Upper lobe of left lung (tissue), 6 donors: ENCODE results near the gene MED19. TPM values are rescaled to one million over a fixed set of nuclear protein-coding genes. Genes with fewer than 3 reads are reported as not detected.
"Not testable (repeated sequence)": the region's sequence is repeated elsewhere in the genome, so short reads cannot be mapped to it uniquely, and the experiment has no call there.

Experiments used
- ATAC-seq, 2 donors: fragments of 200-7000 bp; cut with Tn5 transposase; one replicate each; pipeline ENCODE4 v1.9.1; 2022; ENCODE audit warnings: mild to moderate bottlenecking in 2 of 2, moderate library complexity in 2 of 2; ENCODE audit not compliant: low FRiP score in 2 of 2
- DNase-seq, 2 donors: peaks; one replicate each; pipeline ENCODE4 v3.0.0-alpha.2; 2019 to 2020
- H3K27ac ChIP-seq, 4 donors: fragments of 200-600 bp; sonication (generic); one replicate each; pipeline ENCODE4 v1.5.1; 2016 to 2019
- H3K27me3 ChIP-seq, 4 donors: fragments of 200-600 bp; sonication (generic); one replicate each; pipeline ENCODE4 v1.5.1; 2017 to 2019
- H3K36me3 ChIP-seq, 4 donors: fragments of 200-600 bp; sonication (generic); one replicate each; pipeline ENCODE4 v1.5.1; 2016 to 2019
- H3K4me1 ChIP-seq, 4 donors: fragments of 200-600 bp; sonication (generic); one replicate each; pipeline ENCODE4 v1.5.1; 2018 to 2019
- H3K4me3 ChIP-seq, 4 donors: fragments of 200-600 bp; sonication (generic); one replicate each; pipeline ENCODE4 v1.5.1; 2017 to 2019; ENCODE audit warnings: mild to moderate bottlenecking in 2 of 4, moderate library complexity in 1 of 4
- H3K9me3 ChIP-seq, 4 donors: fragments of 200-600 bp; sonication (generic); one replicate each; pipeline ENCODE4 v1.5.1; 2018 to 2019
- EP300 ChIP-seq, 4 donors: sonication (generic); formaldehyde crosslinking; IDR thresholded peaks; one replicate each; pipeline ENCODE4 v1.5.1; 2017; ENCODE audit warnings: antibody characterized with exemption in 4 of 4, control low read depth in 2 of 4
- POLR2A ChIP-seq, 4 donors: fragments of 450-650 bp; IDR thresholded peaks; one replicate each; pipeline ENCODE4 v1.5.1; 2016 to 2017; ENCODE audit warnings: antibody characterized with exemption in 4 of 4, mild to moderate bottlenecking in 2 of 4
- POLR2AphosphoS5 ChIP-seq, 2 donors: sonication (generic); formaldehyde crosslinking; IDR thresholded peaks; one replicate each; pipeline ENCODE4 v1.5.1; 2017; ENCODE audit warnings: antibody characterized with exemption in 2 of 2
- WGBS, 2 donors: methylation state at CpG; one replicate each; pipeline ENCODE4 v1.1.5; 2017 to 2018; 5-methylcytosine and 5-hydroxymethylcytosine counted together
- total RNA-seq, 6 donors: library from RNA; depleted of rRNA in 4 of 6; stranded (reverse); fragments of >200 nt in 4 of 6; gene quantifications; one replicate each; pipeline versions ENCODE4 v1.1.0 to v1.2.1, GENCODE V29; 2016 to 2021
- TF ChIP-seq, protein P1 (sequence below), 6 experiments: fragments of 450-650 bp in 4 of 6; fragments of 200-600 bp in 2 of 6; sonication (generic) in 2 of 6; IDR thresholded peaks; one replicate each; pipeline ENCODE4 v1.5.1; 2016 to 2019; ENCODE audit warnings: antibody characterized with exemption in 6 of 6
- donor health status: DM: no; HTN: no; CAD: no; lungs with moderate emphysema.
- donor health status: DM: no; HTN: yes; CAD: no; lungs with severe emphysema.

Gene MED19
- total RNA-seq, 6 donors from 2014 or later, result 7.4 to 14.9 (median 13.5) TPM

DNA sequence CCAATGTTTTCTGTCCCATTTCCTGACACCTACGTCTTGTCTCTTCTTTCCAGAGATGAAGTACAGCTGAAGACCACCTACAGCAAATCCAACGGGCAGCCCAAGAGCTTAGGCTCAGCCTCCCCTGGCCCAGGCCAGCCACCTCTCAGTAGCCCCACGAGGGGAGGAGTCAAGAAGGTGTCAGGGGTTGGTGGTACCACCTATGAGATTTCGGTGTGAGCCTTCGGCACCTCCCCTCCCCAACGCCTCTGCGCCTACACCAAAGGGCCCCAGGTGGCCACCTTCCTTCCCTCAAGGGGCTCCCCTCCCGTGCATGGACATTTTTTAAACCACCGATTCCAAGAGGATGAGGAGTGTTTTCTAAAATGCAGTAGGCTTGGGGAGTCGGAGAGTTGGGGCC is 12.2 kb downstream of the MED19 start:
- no peak overlapping the region for H3K27ac ChIP-seq
- H3K27me3 ChIP-seq, result no peaks in the 10 kb centered on the region
- H3K4me1 ChIP-seq, result no peaks in the 10 kb centered on the region
- H3K4me3 ChIP-seq, result no peak overlapping the region
- ATAC-seq (no peak), DNase-seq (no peak)
- 88 to 95% methylated on average over 10 of the region's 10 CpGs for WGBS, 2 donors
- H3K36me3 ChIP-seq, result peaks cover 48 to 97% (median 83%) of the 10 kb centered on the region in 4 donors
- no peak for TF ChIP-seq EP300 (IDR thresholded peaks at IDR 0.05)
- TF ChIP-seq POLR2A (IDR thresholded peaks at IDR 0.05), result no peak
- TF ChIP-seq, protein P1, sequence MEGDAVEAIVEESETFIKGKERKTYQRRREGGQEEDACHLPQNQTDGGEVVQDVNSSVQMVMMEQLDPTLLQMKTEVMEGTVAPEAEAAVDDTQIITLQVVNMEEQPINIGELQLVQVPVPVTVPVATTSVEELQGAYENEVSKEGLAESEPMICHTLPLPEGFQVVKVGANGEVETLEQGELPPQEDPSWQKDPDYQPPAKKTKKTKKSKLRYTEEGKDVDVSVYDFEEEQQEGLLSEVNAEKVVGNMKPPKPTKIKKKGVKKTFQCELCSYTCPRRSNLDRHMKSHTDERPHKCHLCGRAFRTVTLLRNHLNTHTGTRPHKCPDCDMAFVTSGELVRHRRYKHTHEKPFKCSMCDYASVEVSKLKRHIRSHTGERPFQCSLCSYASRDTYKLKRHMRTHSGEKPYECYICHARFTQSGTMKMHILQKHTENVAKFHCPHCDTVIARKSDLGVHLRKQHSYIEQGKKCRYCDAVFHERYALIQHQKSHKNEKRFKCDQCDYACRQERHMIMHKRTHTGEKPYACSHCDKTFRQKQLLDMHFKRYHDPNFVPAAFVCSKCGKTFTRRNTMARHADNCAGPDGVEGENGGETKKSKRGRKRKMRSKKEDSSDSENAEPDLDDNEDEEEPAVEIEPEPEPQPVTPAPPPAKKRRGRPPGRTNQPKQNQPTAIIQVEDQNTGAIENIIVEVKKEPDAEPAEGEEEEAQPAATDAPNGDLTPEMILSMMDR (IDR thresholded peaks at IDR 0.05), result no peak
- no peak for TF ChIP-seq POLR2AphosphoS5 (IDR thresholded peaks at IDR 0.05)
- no peaks in the 10 kb centered on the region for H3K9me3 ChIP-seq

DNA sequence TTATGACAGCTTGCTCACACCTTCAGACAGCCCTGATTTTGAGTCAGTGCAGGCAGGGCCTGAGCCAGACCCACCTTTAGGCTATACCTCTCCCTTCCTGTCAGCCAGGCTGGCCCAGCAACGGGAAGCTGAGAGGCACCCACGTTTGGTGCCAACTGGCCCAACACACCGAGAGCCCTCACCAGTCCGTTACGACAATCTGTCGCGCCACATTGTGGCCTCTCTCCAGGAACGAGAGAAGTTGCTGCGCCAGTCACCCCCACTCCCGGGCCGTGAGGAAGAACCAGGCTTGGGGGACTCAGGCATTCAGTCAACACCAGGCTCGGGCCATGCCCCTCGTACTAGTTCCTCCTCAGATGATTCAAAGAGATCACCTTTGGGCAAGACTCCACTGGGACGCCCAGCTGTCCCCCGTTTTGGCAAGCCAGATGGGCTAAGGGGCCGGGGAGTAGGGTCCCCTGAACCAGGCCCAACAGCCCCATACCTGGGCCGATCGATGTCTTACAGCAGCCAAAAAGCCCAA is 13.1 kb downstream of the MED19 start:
- DNase-seq (peak in 1 of 2 donors; percentile 38), ATAC-seq (peak in 1 of 2 donors; percentile 43)
- Histone ChIP-seq H3K4me3 (no peak overlapping the region), H3K36me3 (peaks cover 57 to 97% (median 85%) of the 10 kb centered on the region in 4 donors), H3K9me3 (no peaks in the 10 kb centered on the region), H3K27me3 (no peaks in the 10 kb centered on the region), H3K27ac (no peak overlapping the region), H3K4me1 (no peaks in the 10 kb centered on the region)
- WGBS, 2 donors, result 91 to 93% methylated on average over 15 to 18 of the region's 18 CpGs
- TF ChIP-seq POLR2AphosphoS5 (IDR thresholded peaks at IDR 0.05) (no peak), EP300 (IDR thresholded peaks at IDR 0.05) (no peak), POLR2A (IDR thresholded peaks at IDR 0.05) (no peak)
- TF ChIP-seq, protein P1 (IDR thresholded peaks at IDR 0.05), result no peak

DNA sequence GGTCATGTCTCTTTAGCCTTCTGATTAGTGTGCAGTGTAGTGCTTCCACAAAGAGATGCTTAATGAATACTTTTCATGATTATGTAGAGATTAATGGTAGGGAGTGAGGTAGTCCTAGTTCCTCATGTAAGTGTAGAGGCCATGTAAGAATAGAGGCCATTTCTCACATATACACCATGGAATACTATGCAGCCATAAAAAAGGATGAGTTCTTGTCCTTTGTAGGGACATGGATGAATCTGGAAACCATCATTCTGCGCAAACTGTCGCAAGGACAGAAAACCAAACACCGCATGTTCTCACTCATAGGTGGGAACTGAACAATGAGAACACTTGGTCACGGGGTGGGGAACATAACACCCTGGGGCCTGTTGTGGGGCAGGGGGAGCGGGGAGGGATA is 21.5 kb downstream of the MED19 start:
- WGBS, 2 donors, result 95 to 99% methylated on average over 5 of the region's 5 CpGs
- H3K9me3 ChIP-seq, ATAC-seq, H3K4me1 ChIP-seq, DNase-seq, H3K27ac ChIP-seq, H3K27me3 ChIP-seq, H3K4me3 ChIP-seq: not testable (repeated sequence)
- H3K36me3 ChIP-seq, result peaks cover 52 to 100% (median 90%) of the 10 kb centered on the region in 4 donors

DNA sequence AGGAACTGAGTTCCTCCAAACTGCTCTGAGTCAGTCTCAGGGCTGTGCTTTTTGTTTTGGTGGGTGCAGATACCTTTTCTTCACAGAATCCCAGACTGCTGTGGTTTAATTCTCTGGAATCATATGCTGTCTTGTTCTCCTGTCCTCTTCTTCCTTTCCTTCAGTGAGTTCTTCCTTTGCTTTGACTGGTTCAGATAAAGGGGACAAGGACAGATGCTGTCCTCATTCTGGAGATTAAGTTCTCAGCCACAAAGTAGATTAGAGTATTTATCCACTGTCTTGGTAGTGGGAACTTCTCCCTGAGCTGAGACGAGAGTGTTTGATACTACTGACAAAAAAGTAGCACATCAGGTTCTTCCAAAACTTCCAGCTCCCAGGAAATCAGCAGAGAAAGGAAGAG is 30.8 kb downstream of the MED19 start:
- TF ChIP-seq EP300 (IDR thresholded peaks at IDR 0.05) (no peak), POLR2A (IDR thresholded peaks at IDR 0.05) (no peak), POLR2AphosphoS5 (IDR thresholded peaks at IDR 0.05) (no peak)
- TF ChIP-seq, protein P1 (IDR thresholded peaks at IDR 0.05), result no peak
- Histone ChIP-seq H3K27me3 (no peaks in the 10 kb centered on the region), H3K36me3 (peaks cover 14 to 76% (median 34%) of the 10 kb centered on the region in 4 donors), H3K27ac (no peak overlapping the region), H3K4me3 (no peak overlapping the region), H3K4me1 (peaks cover 4 to 24% (median 8%) of the 10 kb centered on the region in 4 donors), H3K9me3 (no peaks in the 10 kb centered on the region)
- ATAC-seq (no peak), DNase-seq (no peak)
- 67% methylated on average over 1 of the region's 1 CpG for WGBS, 2 donors

DNA sequence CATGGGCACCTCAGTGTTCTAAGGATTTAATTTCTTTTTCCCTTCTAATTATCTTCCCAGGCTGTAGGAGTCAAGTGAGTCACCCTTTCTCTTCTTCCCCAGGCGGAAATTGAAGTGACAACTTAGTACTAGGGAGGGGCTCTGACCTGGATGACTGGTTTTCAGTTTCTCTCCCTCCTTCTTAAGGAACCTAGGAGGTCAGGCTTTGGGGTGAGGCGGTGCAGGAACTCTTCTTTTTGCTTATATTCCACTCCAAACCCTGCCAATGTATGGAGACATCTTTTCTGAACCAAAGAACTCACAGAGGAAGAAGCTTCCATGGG is 31.5 kb downstream of the MED19 start:
- 75 to 81% methylated on average over 2 of the region's 2 CpGs for WGBS, 2 donors
- ATAC-seq (no peak), DNase-seq (no peak)
- H3K4me1 ChIP-seq, result peaks cover 9 to 29% (median 13%) of the 10 kb centered on the region in 4 donors
- H3K4me3 ChIP-seq, result no peak overlapping the region
- H3K27me3 ChIP-seq, result no peaks in the 10 kb centered on the region
- H3K27ac ChIP-seq, result no peak overlapping the region
- TF ChIP-seq, protein P1 (IDR thresholded peaks at IDR 0.05), result no peak
- no peak for TF ChIP-seq POLR2AphosphoS5 (IDR thresholded peaks at IDR 0.05)
- no peaks in the 10 kb centered on the region for H3K9me3 ChIP-seq
- peaks cover 14 to 72% (median 34%) of the 10 kb centered on the region in 4 donors for H3K36me3 ChIP-seq
